BE2C (cell line): ENCODE results near the gene STX17.

ENCODE experiments used
- DNase-seq: peaks from one replicate; pipeline ENCODE4 v3.0.0-alpha.2; 2020
- H3K27me3 ChIP-seq: fragments of 250-450 bp; sonication (Bioruptor Pico); 2 replicates; pipeline ENCODE4 v1.5.1; 2020; ENCODE audit warnings: mild to moderate bottlenecking
- H3K36me3 ChIP-seq: fragments of 250-450 bp; sonication (Bioruptor Pico); 2 replicates; pipeline ENCODE4 v1.5.1; 2020; ENCODE audit warnings: mild to moderate bottlenecking
- H3K4me1 ChIP-seq: fragments of 250-450 bp; sonication (Bioruptor Pico); 2 replicates; pipeline ENCODE4 v1.5.1; 2020
- H3K4me3 ChIP-seq: 2 replicates; pipeline ENCODE4 v1.5.1; 2011; ENCODE audit warnings: low read depth, low read length
- H3K9me3 ChIP-seq: fragments of 250-450 bp; sonication (Bioruptor Pico); 2 replicates; pipeline ENCODE4 v1.5.1; 2020
- CTCF ChIP-seq: IDR thresholded peaks from 2 replicates; pipeline ENCODE4 v1.5.1; 2012; ENCODE audit warnings: mild to moderate bottlenecking, low read depth, low read length

The STX17 gene

GRCh38 chr9:99911600-99911999 is 5.1 kb downstream of the STX17 start:
- Histone ChIP-seq H3K36me3 (peaks cover 3% of the 10 kb centered on the region), H3K4me3 (no peak overlapping the region), H3K4me1 (no peaks in the 10 kb centered on the region), H3K9me3 (no peaks in the 10 kb centered on the region), H3K27me3 (no peaks in the 10 kb centered on the region)
- no peak for TF ChIP-seq CTCF
- no peak for DNase-seq

DNA sequence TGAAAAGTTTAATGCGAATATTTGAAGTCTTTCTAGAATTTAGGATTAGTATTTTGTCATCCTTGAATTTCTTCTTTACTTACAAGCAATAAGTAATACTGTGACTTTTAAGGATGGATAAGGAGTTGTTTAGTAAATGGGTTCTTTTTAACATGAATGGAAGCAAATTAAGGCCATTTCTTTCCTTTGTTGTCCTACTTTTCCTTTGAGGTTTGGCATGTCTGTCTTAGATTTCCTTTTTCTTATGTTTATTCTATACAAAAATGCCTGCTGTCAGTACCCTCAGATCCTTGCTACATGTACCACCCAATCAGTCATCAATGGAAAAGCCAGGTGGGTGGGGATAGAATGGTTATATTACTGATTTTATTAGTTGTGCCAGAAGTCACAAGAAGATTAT is 10.2 kb downstream of the STX17 start:
- no peaks in the 10 kb centered on the region for H3K4me1 ChIP-seq
- no peak overlapping the region for H3K4me3 ChIP-seq
- H3K27me3 ChIP-seq, result no peaks in the 10 kb centered on the region
- H3K36me3 ChIP-seq, result peaks cover 9% of the 10 kb centered on the region
- no peak for TF ChIP-seq CTCF
- no peak for DNase-seq
- no peaks in the 10 kb centered on the region for H3K9me3 ChIP-seq

- H3K4me1 ChIP-seq, result no peaks in the 10 kb centered on the region
- no peak overlapping the region for H3K4me3 ChIP-seq
- H3K9me3 ChIP-seq, result no peaks in the 10 kb centered on the region
- peaks cover 9% of the 10 kb centered on the region for H3K36me3 ChIP-seq
- no peaks in the 10 kb centered on the region for H3K27me3 ChIP-seq
- no peak for TF ChIP-seq CTCF
- no peak for DNase-seq
Observed at GRCh38 chr9:99918134-99918533, 11.7 kb downstream of the STX17 start.

GRCh38 chr9:99919930-99920329 is 13.5 kb downstream of the STX17 start:
- no peak for TF ChIP-seq CTCF
- H3K36me3 ChIP-seq, result peaks cover 15% of the 10 kb centered on the region

DNA sequence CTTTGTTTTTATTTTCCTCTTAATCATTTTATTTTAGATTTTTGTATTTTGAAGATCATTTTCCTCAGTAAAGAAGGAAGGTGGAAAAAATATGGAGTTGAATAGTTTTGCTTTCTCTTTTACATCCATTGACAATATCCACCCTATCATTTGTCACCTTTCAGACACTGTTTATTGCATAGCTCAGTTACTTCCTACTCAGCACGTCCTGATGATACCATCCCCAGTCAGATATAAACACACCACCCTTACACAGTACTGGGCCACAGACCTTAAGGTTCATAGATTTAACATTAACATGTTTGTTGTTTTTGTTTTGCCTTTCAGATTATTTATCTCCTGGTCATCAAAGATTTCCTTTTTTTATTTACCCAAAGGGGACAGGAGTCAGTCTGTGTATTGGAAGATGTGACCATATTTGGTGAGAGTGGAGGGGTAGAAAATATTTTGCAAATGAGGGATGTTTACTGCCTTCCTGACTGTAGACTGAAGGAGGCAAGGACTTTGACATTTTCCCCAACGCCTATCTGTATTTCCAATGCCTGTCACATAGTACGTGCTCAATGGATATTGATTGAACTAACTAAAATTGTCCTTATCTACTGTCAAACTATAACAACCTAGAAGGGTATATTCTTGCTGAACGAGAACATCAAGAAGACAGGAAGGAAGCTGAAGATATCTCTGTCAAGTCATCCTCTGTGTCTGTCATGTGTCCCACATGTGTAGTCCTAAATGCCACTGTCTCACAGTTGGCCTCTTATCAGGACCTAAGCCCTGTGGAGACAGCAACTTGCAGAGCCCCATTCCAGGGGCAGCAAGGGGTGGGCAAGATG is 15.6 kb downstream of the STX17 start:
- Histone ChIP-seq H3K4me3 (no peak overlapping the region), H3K9me3 (no peaks in the 10 kb centered on the region), H3K4me1 (no peaks in the 10 kb centered on the region), H3K27me3 (no peaks in the 10 kb centered on the region), H3K36me3 (peaks cover 13% of the 10 kb centered on the region; the same call in 1 of the 2 replicates)
- no peak for TF ChIP-seq CTCF
- no peak for DNase-seq

More at GRCh38 chr9:99919930-99920329, 13.5 kb downstream of the STX17 start:
- no peaks in the 10 kb centered on the region for H3K27me3 ChIP-seq
- no peak for DNase-seq
- H3K9me3 ChIP-seq, result no peaks in the 10 kb centered on the region
- H3K4me3 ChIP-seq, result no peak overlapping the region
- no peaks in the 10 kb centered on the region for H3K4me1 ChIP-seq

- no peaks in the 10 kb centered on the region for H3K4me1 ChIP-seq
- peaks cover 10% of the 10 kb centered on the region; the same call in 1 of the 2 replicates for H3K36me3 ChIP-seq
- no peaks in the 10 kb centered on the region for H3K9me3 ChIP-seq
- no peaks in the 10 kb centered on the region for H3K27me3 ChIP-seq
- H3K4me3 ChIP-seq, result no peak overlapping the region
- no peak for DNase-seq
- no peak for TF ChIP-seq CTCF
Observed at GRCh38 chr9:99922711-99923030, 16.2 kb downstream of the STX17 start.
